Inflammatory macrophage treated with lipopolysaccharide for 1 hour (primary cell): Measurements from ENCODE around the gene CLCN5.

Source experiments
- DNase-seq, 2 donors: peaks; one replicate each; pipeline ENCODE4 v3.0.0-alpha.2; 2020 to 2022

The CLCN5 gene

GRCh38 chrX:49922291-49923241 is at the start of gene CLCN5:
Gene CLCN5 (plus strand): TSS chrX:49922596. CDS start chrX:49925299, 2,703 bp downstream.
- peak; percentile 90 to 91 for DNase-seq

DNA sequence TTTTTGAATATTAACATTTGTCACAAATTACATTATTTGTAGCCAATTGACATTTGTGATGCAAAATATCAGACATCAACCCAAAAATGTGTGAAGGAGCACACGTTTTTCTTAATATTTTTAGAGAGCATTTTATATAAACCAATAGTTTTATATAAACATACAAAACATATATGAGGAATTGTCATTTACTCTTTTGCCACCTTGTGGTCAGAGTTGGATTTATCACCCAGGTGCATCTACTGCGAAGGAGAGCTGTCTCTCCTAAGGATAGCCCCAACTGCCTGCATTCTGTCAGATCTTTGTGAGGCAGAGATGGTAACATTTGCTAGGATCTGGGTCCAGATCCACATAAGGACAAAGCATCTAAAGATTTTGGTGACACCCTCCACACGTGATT is 45.6 kb upstream of the CLCN5 start:
- DNase-seq, result peak in 1 of 2 donors; percentile 10

- no peak for DNase-seq
Observed at GRCh38 chrX:49877397-49878101, 44.8 kb upstream of the CLCN5 start.

- no peak for DNase-seq
Observed at GRCh38 chrX:49878128-49878833, 44.1 kb upstream of the CLCN5 start.

DNA sequence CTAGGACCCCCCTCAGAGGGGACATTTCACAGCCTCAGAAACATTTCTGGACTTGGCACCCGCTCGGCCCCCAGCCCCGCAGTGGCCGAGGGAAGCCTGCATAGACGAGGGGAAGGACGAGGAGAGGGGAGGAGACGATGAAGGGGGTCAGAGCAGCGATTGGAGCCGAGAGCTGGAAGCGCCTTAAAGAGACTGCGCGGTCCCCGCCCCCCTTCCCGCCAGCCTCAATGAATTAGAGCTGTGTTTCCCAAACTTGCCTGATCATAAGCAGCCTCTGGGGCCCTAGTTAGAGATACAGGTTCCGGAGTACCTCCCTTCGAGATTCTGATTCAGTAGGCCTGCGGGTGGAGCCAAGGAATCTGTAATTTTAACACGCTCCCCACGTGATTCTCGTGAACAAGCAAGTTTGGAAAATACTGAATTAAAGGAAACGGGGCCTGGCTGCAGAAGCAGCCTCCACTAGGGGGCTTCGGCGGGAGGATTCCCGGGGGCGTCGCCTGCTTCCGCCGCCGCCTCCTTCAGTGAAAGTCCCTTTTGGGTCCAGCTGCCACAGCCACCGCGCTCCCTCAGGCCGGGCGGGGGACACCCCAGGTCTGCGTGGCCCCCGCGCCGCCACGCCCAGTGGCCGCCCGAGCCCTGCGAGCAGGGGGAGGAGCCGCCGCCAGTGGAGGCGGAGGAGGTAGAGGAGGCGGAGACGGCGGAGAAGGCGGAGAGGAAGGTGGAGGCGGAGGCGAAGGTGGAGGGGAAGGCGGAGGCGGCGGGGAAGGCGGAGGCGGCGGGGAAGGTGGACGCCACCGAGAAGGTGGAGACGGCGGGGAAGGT is 43.4 kb upstream of the CLCN5 start, which contains the start of gene USP27X:
Gene USP27X (plus strand): TSS at position 651 of the 822 bp plus-strand sequence. CDS start 824 bp downstream, outside the sequence.
- DNase-seq, result peak; percentile 75 to 76

DNA sequence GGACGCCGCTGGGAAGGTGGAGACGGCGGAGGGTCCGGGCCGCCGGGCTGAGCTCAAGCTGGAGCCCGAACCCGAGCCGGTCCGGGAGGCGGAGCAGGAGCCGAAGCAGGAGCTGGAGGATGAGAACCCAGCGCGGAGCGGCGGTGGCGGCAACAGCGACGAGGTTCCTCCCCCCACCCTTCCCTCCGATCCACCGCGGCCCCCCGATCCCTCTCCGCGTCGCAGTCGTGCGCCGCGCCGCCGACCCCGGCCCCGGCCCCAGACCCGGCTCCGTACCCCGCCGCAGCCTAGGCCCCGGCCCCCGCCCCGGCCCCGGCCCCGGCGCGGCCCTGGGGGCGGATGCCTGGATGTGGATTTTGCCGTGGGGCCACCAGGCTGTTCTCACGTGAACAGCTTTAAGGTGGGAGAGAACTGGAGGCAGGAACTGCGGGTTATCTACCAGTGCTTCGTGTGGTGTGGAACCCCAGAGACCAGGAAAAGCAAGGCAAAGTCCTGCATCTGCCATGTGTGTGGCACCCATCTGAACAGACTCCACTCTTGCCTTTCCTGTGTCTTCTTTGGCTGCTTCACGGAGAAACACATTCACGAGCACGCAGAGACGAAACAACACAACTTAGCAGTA is 42.6 kb upstream of the CLCN5 start:
- no peak for DNase-seq

GRCh38 chrX:49880668-49881067 is 41.7 kb upstream of the CLCN5 start:
- DNase-seq, result no peak

DNA sequence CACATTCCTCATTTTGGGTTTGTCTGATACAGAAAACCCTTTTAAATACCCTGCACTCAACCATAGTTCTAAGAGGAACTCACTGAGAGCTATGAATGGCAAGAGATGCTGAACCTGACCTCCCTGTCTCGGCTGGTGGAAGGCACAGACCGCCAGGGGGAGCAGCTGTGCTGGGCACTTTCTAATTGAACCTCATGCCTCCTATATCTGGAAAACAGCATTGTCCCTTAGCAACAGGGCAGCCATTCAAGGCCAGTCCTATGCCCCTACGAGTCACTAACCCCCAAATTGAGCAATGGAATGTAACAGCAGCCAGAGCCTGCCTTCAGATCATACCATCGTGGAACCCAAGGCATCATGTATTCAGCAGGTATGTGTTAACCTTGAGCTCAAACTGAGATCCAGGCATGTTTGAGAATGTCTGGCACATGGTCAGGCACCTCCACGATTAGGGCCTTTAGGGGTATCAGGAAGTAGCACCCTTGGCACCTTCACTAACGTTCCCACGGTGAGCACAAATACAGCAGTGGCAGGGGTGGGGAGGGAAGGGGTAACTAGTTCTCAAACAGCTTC is 38.0 kb upstream of the CLCN5 start:
- peak; percentile 48 to 75 for DNase-seq

GRCh38 chrX:49892542-49892941 is 29.9 kb upstream of the CLCN5 start:
- peak; percentile 32 to 57 for DNase-seq

- no peak for DNase-seq
Observed at GRCh38 chrX:49896951-49897350, 25.4 kb upstream of the CLCN5 start.

GRCh38 chrX:49901048-49901447 is 21.3 kb upstream of the CLCN5 start:
- DNase-seq, result no peak

DNA sequence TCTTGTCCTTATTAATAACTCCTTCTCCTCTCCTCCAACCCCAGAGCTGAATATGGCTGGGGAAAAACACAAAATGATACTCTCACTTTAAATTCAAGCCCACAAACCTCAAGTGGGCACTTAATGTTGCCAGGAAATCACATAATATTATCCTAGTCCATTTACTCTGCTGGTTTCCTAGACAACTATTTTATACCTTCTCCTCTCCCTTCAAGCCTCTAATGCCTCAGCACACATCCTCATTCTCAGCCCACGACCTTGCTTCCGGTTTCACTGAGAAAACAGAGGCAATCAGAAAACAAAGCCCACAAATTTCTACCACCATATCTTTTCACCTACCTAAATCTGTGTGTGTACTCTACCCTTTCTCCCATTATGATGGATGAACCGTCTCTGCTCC is 12.1 kb upstream of the CLCN5 start:
- no peak for DNase-seq

- no peak for DNase-seq
Observed at GRCh38 chrX:49912086-49912485, 10.3 kb upstream of the CLCN5 start.

DNA sequence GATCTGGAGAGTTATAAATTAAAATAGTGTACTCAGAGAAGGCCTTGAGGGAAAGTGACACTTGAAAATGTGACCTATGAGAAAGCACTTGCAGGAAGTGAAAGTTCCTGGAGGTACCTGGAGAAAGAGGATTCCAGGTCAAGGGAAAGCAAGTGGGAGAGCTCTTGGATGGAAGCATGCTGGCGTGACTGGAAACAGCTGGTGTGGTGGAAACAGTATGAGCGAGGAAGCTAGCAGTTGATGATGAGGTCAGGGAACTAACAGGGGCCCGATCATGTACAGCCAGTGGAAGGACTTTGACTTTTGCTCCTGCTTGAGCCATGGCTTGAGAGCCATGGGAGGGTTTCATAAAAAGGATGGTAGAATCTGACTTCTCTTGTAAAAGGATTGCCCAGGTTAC is 9.5 kb upstream of the CLCN5 start:
- no peak for DNase-seq

DNA sequence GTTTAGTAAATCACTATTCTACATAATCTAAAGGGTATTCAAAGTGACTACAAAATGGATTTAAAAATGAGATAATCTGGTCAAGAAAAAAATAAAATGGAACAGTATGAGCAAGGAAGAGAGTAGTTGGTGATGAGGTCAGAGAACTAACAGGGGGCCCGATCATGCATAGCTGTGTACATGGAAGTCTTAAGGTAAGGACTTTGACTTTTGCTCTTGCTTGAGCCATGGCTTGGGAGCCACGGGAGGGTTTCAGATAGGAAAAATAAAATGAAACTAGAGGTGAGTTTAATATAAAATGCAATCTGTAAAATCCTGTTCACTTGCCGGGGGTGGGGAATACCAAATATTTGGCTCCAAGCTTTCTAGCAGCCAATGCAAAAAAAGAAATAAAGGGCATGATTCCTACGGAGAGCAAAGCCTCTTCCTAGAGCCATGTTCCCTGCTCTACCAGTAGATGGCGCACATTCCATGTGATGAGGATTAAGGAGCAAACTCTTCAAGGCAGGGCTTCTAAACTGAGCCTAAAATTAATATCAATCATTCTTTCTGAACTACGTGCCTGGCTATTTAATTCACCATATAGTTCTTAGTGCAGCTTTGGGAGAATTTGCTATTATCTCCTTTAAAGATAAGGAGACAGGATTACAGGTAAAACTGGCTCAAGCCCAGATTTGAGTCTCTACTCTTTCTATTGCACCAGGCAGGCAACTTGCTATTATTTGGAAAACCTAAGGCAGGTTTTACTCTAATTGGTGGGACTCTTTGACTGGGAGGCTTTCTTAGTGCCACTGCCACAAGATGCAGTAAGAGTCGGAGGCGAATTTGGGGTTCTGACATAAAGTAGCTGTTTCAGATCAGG is 6.8 kb upstream of the CLCN5 start:
- DNase-seq, result peak; percentile 22 to 48

DNA sequence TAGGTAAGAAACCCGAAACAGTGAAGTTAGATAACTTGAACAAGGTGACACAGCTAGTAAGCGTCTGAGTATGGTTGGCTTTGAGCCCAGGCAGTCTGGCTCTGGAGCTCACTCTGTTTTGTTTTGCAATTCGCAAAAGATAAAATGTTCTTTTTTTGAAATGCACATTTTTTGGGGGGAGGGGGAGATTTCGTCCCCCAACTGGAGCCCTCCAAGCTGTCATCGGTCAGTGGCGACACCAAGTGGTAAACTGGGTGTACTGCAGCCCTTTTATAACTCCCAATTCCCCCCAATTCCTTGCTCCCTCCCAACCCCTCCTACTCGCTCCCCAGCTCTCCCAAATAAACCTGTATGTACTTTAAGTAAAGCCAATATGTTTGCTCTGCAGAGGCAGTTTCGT is 2.8 kb upstream of the CLCN5 start:
- DNase-seq, result peak in 1 of 2 donors; percentile 36

- no peak for DNase-seq
Observed at GRCh38 chrX:49921109-49921508, 1.3 kb upstream of the CLCN5 start.

GRCh38 chrX:49925176-49925575 is 2.8 kb downstream of the CLCN5 start:
- no peak for DNase-seq

GRCh38 chrX:49930039-49930438 is 7.6 kb downstream of the CLCN5 start:
- no peak for DNase-seq

GRCh38 chrX:49932791-49933190 is 10.4 kb downstream of the CLCN5 start:
- DNase-seq, result no peak
